SK-N-SH (cell line): Measurements from ENCODE around the gene RLF. TPM values are rescaled to one million over a fixed set of nuclear protein-coding genes. Genes with fewer than 3 reads are reported as not detected.

Source experiments
- CTCF ChIA-PET: fragments of 300-600, 350-600 bp; formaldehyde crosslinking; extraction: SDS; loops from one replicate; lab custom pipeline; 2021; lab: Yijun Ruan, JAX
- POLR2A ChIA-PET: fragments of 350-600 bp; sonication (Branson Sonifier 250); formaldehyde crosslinking; extraction: SDS; loops from one replicate; lab custom pipeline; 2020; ENCODE audit warnings: antibody characterized with exemption, inconsistent platforms; lab: Yijun Ruan, JAX
- DNase-seq: peaks from one replicate; pipeline ENCODE4 v3.0.0; 2012
- H2AFZ ChIP-seq: fragments of 200-600 bp; sonication (generic); 2 replicates; pipeline ENCODE4 v1.8.1; 2016; ENCODE audit warnings: antibody characterized with exemption, mild to moderate bottlenecking, low read depth
- H3F3A ChIP-seq: fragments of 200-600 bp; sonication (generic); replicated peaks from 2 replicates; pipeline ENCODE3; 2016; ENCODE audit warnings: antibody characterized with exemption, mild to moderate bottlenecking; ENCODE audit not compliant: insufficient read depth
- H3K27ac ChIP-seq, 2 experiments: fragments of 200-500 bp in 1 of 2; fragments of 200-600 bp in 1 of 2; sonication (Bioruptor generic) in 1 of 2; sonication (generic), shearing (Covaris generic) in 1 of 2; 2 replicates each; pipeline versions ENCODE4 v1.5.1 to v1.6.1; 2014 to 2016; ENCODE audit warnings: low read depth in 2 of 2, inconsistent platforms in 1 of 2, low read length in 1 of 2, mild to moderate bottlenecking in 1 of 2, mixed read lengths in 1 of 2
- H3K27me3 ChIP-seq: fragments of 200-600 bp; sonication (generic), shearing (Covaris generic); 2 replicates; pipeline ENCODE4 v1.6.1; 2016; ENCODE audit warnings: mixed run types; ENCODE audit not compliant: insufficient read depth
- H3K36me3 ChIP-seq, 2 experiments: fragments of 200-500 bp in 1 of 2; fragments of 200-600 bp in 1 of 2; sonication (Bioruptor generic) in 1 of 2; sonication (generic) in 1 of 2; replicated peaks in 1 of 2; 2 replicates each; pipeline versions ENCODE3 to v1.5.1; 2014 to 2016; ENCODE audit warnings: low read length in 1 of 2, mild to moderate bottlenecking in 1 of 2; ENCODE audit not compliant: insufficient read depth in 2 of 2, control insufficient read depth in 1 of 2
- H3K4me1 ChIP-seq, 2 experiments: fragments of 200-500 bp in 1 of 2; fragments of 200-600 bp in 1 of 2; sonication (Bioruptor generic) in 1 of 2; sonication (generic), shearing (Covaris generic) in 1 of 2; 2 replicates each; pipeline versions ENCODE4 v1.5.1 to v1.6.1; 2014 to 2016; ENCODE audit warnings: low read depth in 1 of 2, low read length in 1 of 2, mixed run types in 1 of 2; ENCODE audit not compliant: insufficient read depth in 2 of 2, control insufficient read depth in 1 of 2
- H3K4me2 ChIP-seq: fragments of 200-600 bp; sonication (generic), shearing (Covaris generic); 2 replicates; pipeline ENCODE4 v1.6.1; 2017; ENCODE audit warnings: mixed run types
- H3K4me3 ChIP-seq, 2 experiments: fragments of 200-500 bp in 1 of 2; fragments of 200-600 bp in 1 of 2; sonication (Bioruptor generic) in 1 of 2; sonication (generic), shearing (Covaris generic) in 1 of 2; 2 replicates each; pipeline versions ENCODE4 v1.5.1 to v1.8.1; 2014 to 2016; ENCODE audit warnings: low read depth in 2 of 2, inconsistent platforms in 1 of 2, low read length in 1 of 2, mild to moderate bottlenecking in 1 of 2, mixed read lengths in 1 of 2, moderate library complexity in 1 of 2
- H3K79me2 ChIP-seq: fragments of 200-600 bp; sonication (generic); 2 replicates; pipeline ENCODE4 v1.8.1; 2017; ENCODE audit warnings: mild to moderate bottlenecking; ENCODE audit not compliant: insufficient read depth
- H3K9ac ChIP-seq: fragments of 200-600 bp; sonication (generic); 2 replicates; pipeline ENCODE4 v1.6.1; 2017; ENCODE audit warnings: mixed run types
- H3K9me2 ChIP-seq: fragments of 200-600 bp; sonication (generic); 2 replicates; pipeline ENCODE4 v1.6.1; 2017; ENCODE audit warnings: mixed run types
- H3K9me3 ChIP-seq: fragments of 200-600 bp; sonication (generic); 2 replicates; pipeline ENCODE4 v1.6.1; 2017; ENCODE audit warnings: mixed run types, mild to moderate bottlenecking, moderate library complexity
- H4K20me1 ChIP-seq: fragments of 200-600 bp; sonication (generic); 2 replicates; pipeline ENCODE4 v1.6.1; 2017; ENCODE audit warnings: mild to moderate bottlenecking, mixed run types; ENCODE audit not compliant: insufficient read depth
- CHD2 ChIP-seq: fragments of 150-350 bp; IDR thresholded peaks from 2 replicates; pipeline ENCODE4 v1.6.1; 2018; ENCODE audit warnings: low read length; ENCODE audit not compliant: partially characterized antibody
- CTCF ChIP-seq: fragments of 200-600 bp; sonication (generic); IDR thresholded peaks from 2 replicates; pipeline ENCODE4 v1.6.1; 2017; ENCODE audit warnings: antibody characterized with exemption, mild to moderate bottlenecking, moderate library complexity
- EZH2phosphoT487 ChIP-seq: fragments of 200-600 bp; sonication (generic); IDR thresholded peaks from 2 replicates; pipeline ENCODE4 v1.6.1; 2017; ENCODE audit warnings: low read depth, mixed run types, mild to moderate bottlenecking, antibody characterized with exemption, moderate library complexity, borderline replicate concordance
- FOXJ3 ChIP-seq: sonication (generic); formaldehyde crosslinking; IDR thresholded peaks from 2 replicates; pipeline ENCODE4 v1.5.1; 2020; ENCODE audit warnings: mild to moderate bottlenecking, missing genetic modification reagents
- FOXM1 ChIP-seq: IDR thresholded peaks from 2 replicates; pipeline ENCODE4 v1.4.0; 2012; ENCODE audit warnings: low read depth, mild to moderate bottlenecking
- JUND ChIP-seq: IDR thresholded peaks from 2 replicates; pipeline ENCODE4 v1.4.0; 2012
- MXI1 ChIP-seq: IDR thresholded peaks from 2 replicates; pipeline ENCODE4 v1.6.1; 2012; ENCODE audit warnings: mild to moderate bottlenecking, low read depth, low read length, improper control_type of control experiment
- NFIC ChIP-seq: IDR thresholded peaks from 2 replicates; pipeline ENCODE4 v1.4.0; 2012; ENCODE audit warnings: borderline replicate concordance
- NRF1 ChIP-seq: IDR thresholded peaks from 2 replicates; pipeline ENCODE4 v1.6.1; 2012; ENCODE audit warnings: low read depth, mild to moderate bottlenecking, low read length
- RAD21 ChIP-seq: IDR thresholded peaks from 2 replicates; pipeline ENCODE4 v1.6.1; 2012; ENCODE audit warnings: mild to moderate bottlenecking, low read length
- RFX5 ChIP-seq: IDR thresholded peaks from 2 replicates; pipeline ENCODE4 v1.6.1; 2012; ENCODE audit warnings: mild to moderate bottlenecking, improper control_type of control experiment, low read length
- SMC3 ChIP-seq: IDR thresholded peaks from 2 replicates; pipeline ENCODE4 v1.6.1; 2012; ENCODE audit warnings: low read depth, low read length, improper control_type of control experiment
- USF2 ChIP-seq: fragments of 150-350 bp; IDR thresholded peaks from 2 replicates; pipeline ENCODE4 v1.6.1; 2017; ENCODE audit warnings: antibody characterized with exemption, low read length, low read depth, borderline replicate concordance
- ZBTB33 ChIP-seq: IDR thresholded peaks from 2 replicates; pipeline ENCODE4 v1.4.0; 2012; ENCODE audit warnings: low read depth, borderline replicate concordance
- WGBS: methylation state at CpG from one replicate; pipeline ENCODE4 v1.1.6; 2017; ENCODE audit warnings: low lambda C conversion rate; 5-methylcytosine and 5-hydroxymethylcytosine counted together
- polyA plus RNA-seq, 3 experiments: library from polyadenylated mRNA; depleted of rRNA; stranded (reverse); fragments of >200 nt; gene quantifications; 2 replicates each; pipeline ENCODE4 v1.2.3, GENCODE V29; 2012

Gene RLF
- polyA plus RNA-seq, 1 of the 3 experiments (the other 2 are of a cell fraction), result 2.3 TPM

GRCh38 chr1:40153073-40153770 lies 8.0 kb upstream of the RLF start:
- POLR2A ChIA-PET, result interaction anchor here (0.6 kb wide), 1 partner anchor 96 kb away, joined by 4 read pairs; no protein-coding TSS in a partner anchor

GRCh38 chr1:40155135-40155534 lies 6.1 kb upstream of the RLF start:
- H3K27me3 ChIP-seq, result no peaks in the 10 kb centered on the region
- ChIA-PET POLR2A (no interaction called here), CTCF (interaction anchor here (0.6 to 11.4 kb wide), 8 partner anchors 11 to 249 kb away, joined by 3 to 280 read pairs (median 38); partner anchors contain the start of gene COL9A2)
- no peaks in the 10 kb centered on the region for H3K9me3 ChIP-seq
- no peak for DNase-seq
- no peak overlapping the region for H2AFZ ChIP-seq
- H3F3A ChIP-seq, result no peaks in the 10 kb centered on the region
- H3K9ac ChIP-seq, result no peak overlapping the region
- 86% methylated on average over 3 of the region's 3 CpGs for WGBS
- no peaks in the 10 kb centered on the region for H3K9me2 ChIP-seq
- H4K20me1 ChIP-seq, result no peaks in the 10 kb centered on the region
- no peaks in the 10 kb centered on the region for H3K36me3 ChIP-seq
- H3K4me2 ChIP-seq, result no peak overlapping the region
- H3K79me2 ChIP-seq, result no peaks in the 10 kb centered on the region
- H3K27ac ChIP-seq, result no peak overlapping the region
- H3K4me3 ChIP-seq, result no peak overlapping the region
- no peaks in the 10 kb centered on the region for H3K4me1 ChIP-seq
- TF ChIP-seq CTCF (no peak), NFIC (no peak), JUND (no peak), RAD21 (no peak), USF2 (no peak), NRF1 (no peak), MXI1 (no peak), CHD2 (no peak), RFX5 (no peak), FOXM1 (no peak), EZH2phosphoT487 (no peak)

More at GRCh38 chr1:40153073-40153770, 8.0 kb upstream of the RLF start:
- Histone ChIP-seq H3K4me3 (no peak overlapping the region), H3K9ac (no peak overlapping the region), H4K20me1 (no peaks in the 10 kb centered on the region), H3K4me2 (peak overlapping the region; percentile 16; the same call in 1 of the 2 replicates), H3K27ac (no peak overlapping the region), H3K79me2 (no peaks in the 10 kb centered on the region), H3K4me1 (no peaks in the 10 kb centered on the region), H3F3A (no peaks in the 10 kb centered on the region), H3K9me3 (no peaks in the 10 kb centered on the region), H3K9me2 (no peaks in the 10 kb centered on the region), H3K36me3 (no peaks in the 10 kb centered on the region), H2AFZ (peak overlapping the region; percentile 73), H3K27me3 (no peaks in the 10 kb centered on the region)
- CTCF ChIA-PET, result interaction anchor here (0.6 to 11.4 kb wide), 69 partner anchors 9 to 325 kb away, joined by 3 to 280 read pairs (median 6); partner anchors contain the start of genes COL9A2, MYCL, RLF and SMAP2
- TF ChIP-seq RAD21, result peak; percentile 76
- TF ChIP-seq SMC3, result peak; percentile 74
- TF ChIP-seq CTCF, result peak; percentile 79
- no peak for TF ChIP-seq ZBTB33
- TF ChIP-seq FOXJ3, result no peak
- 0% methylated on average over 2 of the region's 2 CpGs for WGBS
- DNase-seq, result peak; percentile 27
